Muscle layer of duodenum (tissue), 2 donors: Measurements from ENCODE around the gene NUP205.
"Not testable (repeated sequence)": the region's sequence is repeated elsewhere in the genome, so short reads cannot be mapped to it uniquely, and the experiment has no call there.

Experiments
- H3K27ac ChIP-seq: one replicate; pipeline ENCODE4 v1.7.0; 2013; ENCODE audit warnings: mild to moderate bottlenecking, low read length
- H3K27me3 ChIP-seq: one replicate; pipeline ENCODE4 v1.7.0; 2013; ENCODE audit warnings: low read depth, mild to moderate bottlenecking, control low read depth, low read length
- H3K36me3 ChIP-seq, 2 donors: one replicate each; pipeline ENCODE4 v1.7.0; 2013; ENCODE audit warnings: low read length in 2 of 2, control low read depth in 1 of 2, mild to moderate bottlenecking in 1 of 2; ENCODE audit not compliant: insufficient read depth in 2 of 2, control insufficient read depth in 1 of 2
- H3K4me1 ChIP-seq, 2 donors: one replicate each; pipeline ENCODE4 v1.7.0; 2013; ENCODE audit warnings: low read length in 2 of 2, mild to moderate bottlenecking in 2 of 2, control low read depth in 1 of 2, moderate library complexity in 1 of 2; ENCODE audit not compliant: insufficient read depth in 2 of 2, control insufficient read depth in 1 of 2
- H3K4me3 ChIP-seq, 2 donors: one replicate each; pipeline ENCODE4 v1.7.0; 2013; ENCODE audit warnings: low read length in 2 of 2, low read depth in 1 of 2, mild to moderate bottlenecking in 1 of 2
- H3K9me3 ChIP-seq, 2 donors: one replicate each; pipeline ENCODE4 v1.7.0; 2013; ENCODE audit warnings: low read length in 2 of 2, control low read depth in 1 of 2, mild to moderate bottlenecking in 1 of 2; ENCODE audit not compliant: control insufficient read depth in 1 of 2
- donor health status: healthy.

Gene NUP205

DNA sequence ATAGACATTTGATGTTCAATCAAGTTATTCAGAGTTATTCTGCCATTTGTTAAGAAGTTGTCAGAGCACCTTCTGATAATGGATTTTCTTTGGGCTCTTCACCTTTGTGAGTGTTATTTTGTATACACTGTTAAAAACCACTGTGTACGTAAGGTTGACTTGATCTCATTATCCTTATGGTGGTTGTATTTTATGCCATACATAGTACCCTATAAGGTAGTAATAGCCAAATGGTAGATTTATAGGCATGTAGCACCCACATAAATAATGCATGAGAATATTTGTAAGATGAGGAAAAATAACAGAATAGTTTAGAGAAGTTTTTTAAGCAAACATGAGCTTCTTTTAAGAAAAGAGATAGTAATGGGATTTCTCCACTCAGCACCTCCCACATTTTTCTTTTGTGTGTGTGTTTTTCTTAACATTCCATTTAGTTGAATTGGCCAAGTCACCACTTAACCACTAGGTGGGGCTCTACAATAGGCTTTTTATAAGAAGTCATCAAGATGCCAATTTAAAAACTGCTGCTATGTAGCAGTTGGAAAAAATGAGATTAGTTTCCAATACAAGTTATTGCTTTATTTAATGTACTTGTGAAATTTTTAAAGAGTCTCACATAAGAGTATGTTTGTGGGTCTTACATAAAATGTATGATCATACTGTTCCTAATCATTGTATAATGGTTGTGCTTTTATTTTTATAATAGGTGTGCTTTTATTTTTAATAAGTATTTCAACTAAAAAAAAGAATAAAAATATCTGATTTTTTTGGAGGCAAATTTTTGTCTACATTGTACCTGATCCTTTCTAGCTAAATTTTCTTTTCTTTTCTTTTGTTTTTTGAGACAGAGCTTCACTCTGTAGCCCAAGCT lies 63.5 kb downstream of the NUP205 start:
- H3K9me3 ChIP-seq: no peaks in the 10 kb centered on the region
- H3K4me3 ChIP-seq: no peak overlapping the region
- H3K36me3 ChIP-seq: peaks cover 48 to 59% of the 10 kb centered on the region in 2 donors
- H3K27me3 ChIP-seq: no peaks in the 10 kb centered on the region
- no peak overlapping the region for H3K27ac ChIP-seq
- H3K4me1 ChIP-seq: no peaks in the 10 kb centered on the region

GRCh38 chr7:135634191-135634878 lies 76.6 kb downstream of the NUP205 start:
- H3K4me3 ChIP-seq: no peak overlapping the region
- no peaks in the 10 kb centered on the region for H3K27me3 ChIP-seq
- H3K27ac ChIP-seq: no peak overlapping the region
- no peaks in the 10 kb centered on the region for H3K9me3 ChIP-seq
- peaks cover 44 to 56% of the 10 kb centered on the region in 2 donors for H3K36me3 ChIP-seq
- H3K4me1 ChIP-seq: no peaks in the 10 kb centered on the region

DNA sequence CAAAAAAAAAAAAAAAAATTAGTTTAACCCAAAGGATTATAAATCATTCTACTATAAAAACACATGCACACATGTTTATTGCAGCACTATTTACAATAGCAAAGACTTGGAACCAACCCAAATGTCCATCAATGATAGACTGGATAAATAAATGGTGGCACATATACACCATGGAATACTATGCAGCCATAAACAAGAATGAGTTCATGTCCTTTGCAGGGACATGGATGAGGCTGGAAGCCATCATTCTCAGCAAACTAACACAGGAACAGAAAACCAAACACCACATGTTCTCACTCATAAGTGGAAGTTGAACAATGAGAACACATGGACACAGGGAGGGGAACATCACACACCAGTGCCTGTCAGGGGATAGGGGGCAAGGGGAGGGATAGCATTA lies 82.0 kb downstream of the NUP205 start:
- peaks cover 49 to 52% of the 10 kb centered on the region in 2 donors for H3K36me3 ChIP-seq
- H3K27me3 ChIP-seq, H3K9me3 ChIP-seq, H3K4me3 ChIP-seq, H3K4me1 ChIP-seq, H3K27ac ChIP-seq: not testable (repeated sequence)

DNA sequence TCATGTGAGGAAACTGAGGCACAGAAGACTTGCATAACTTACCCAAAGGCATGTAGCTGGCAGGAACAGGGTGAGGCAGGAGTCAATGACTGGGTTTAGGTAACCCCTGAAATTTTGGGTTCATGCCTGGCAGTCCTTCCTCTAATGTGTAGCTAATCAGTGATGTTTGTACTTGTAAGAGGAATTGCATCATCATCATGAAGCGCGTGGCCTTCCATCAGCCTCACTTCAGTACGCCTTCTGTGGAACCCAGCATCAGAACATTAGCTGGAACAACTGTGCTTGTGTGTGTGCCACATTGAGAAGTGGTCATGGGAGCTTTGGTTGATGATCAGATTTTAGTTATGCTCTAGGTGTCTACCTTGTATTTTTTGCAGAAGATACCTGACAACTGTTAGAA lies 86.4 kb downstream of the NUP205 start:
- Histone ChIP-seq H3K27me3 (no peaks in the 10 kb centered on the region), H3K4me3 (no peak overlapping the region), H3K36me3 (peaks cover 49 to 55% of the 10 kb centered on the region in 2 donors), H3K9me3 (no peaks in the 10 kb centered on the region), H3K4me1 (no peaks in the 10 kb centered on the region), H3K27ac (no peak overlapping the region)

DNA sequence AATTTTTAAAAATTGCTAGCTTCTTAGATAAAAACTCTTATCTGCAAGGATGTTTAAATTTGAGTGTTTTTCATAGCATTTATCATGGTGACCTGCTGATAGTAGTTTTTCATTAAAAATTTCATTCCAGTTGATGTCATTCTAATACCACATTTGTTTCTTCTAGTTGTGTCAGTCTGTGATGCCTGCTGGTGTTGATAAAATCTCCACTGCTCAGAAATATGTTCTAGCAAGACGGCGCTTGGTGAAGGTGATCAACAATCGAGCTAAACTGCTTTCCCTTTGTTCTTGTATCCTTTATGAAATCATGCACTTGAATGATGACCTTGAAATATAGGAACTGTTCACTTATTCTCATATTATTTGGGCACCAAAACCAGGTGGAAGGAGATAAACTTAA lies 87.0 kb downstream of the NUP205 start:
- Histone ChIP-seq H3K36me3 (peaks cover 49 to 51% of the 10 kb centered on the region in 2 donors), H3K4me1 (no peaks in the 10 kb centered on the region), H3K9me3 (no peaks in the 10 kb centered on the region), H3K27ac (no peak overlapping the region), H3K27me3 (no peaks in the 10 kb centered on the region), H3K4me3 (no peak overlapping the region)

DNA sequence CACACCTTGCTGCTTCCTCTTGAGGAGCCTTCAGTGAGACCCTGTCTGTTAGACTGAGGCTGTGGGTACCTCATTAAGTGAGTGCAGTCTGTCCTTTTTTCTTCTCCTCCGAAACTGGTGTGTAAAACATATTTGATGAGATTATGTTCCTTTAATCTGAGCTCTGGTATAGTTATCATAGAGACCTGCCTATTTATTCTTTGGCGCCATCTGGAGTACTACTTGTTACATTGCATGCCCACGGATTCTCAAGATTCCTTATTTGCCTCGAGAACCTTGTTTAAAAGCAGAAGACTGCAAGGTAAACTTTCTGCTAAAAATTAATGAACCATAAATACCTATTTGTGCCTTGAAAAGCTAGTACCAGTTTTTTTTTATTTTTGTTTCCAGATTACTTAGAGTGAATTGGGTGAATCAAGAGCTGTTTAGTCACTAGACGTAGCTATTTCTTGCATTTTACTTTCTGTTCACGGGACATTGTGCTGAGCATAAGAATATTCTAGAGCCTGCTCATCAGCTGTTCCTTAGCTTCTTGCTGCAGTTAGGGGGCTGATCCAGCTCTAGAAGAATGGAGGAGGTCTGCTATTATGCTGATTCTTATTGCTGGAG lies 87.7 kb downstream of the NUP205 start:
- Histone ChIP-seq H3K27ac (no peak overlapping the region), H3K4me3 (no peak overlapping the region), H3K36me3 (peaks cover 44 to 46% of the 10 kb centered on the region in 2 donors), H3K4me1 (no peaks in the 10 kb centered on the region), H3K9me3 (no peaks in the 10 kb centered on the region), H3K27me3 (no peaks in the 10 kb centered on the region)

- no peaks in the 10 kb centered on the region for H3K27me3 ChIP-seq
- no peaks in the 10 kb centered on the region for H3K4me1 ChIP-seq
- H3K9me3 ChIP-seq: no peaks in the 10 kb centered on the region
- H3K4me3 ChIP-seq: no peak overlapping the region
- H3K36me3 ChIP-seq: peaks cover 36 to 43% of the 10 kb centered on the region in 2 donors
- no peak overlapping the region for H3K27ac ChIP-seq
Observed at GRCh38 chr7:135647755-135648154, 90.0 kb downstream of the NUP205 start.

GRCh38 chr7:135648235-135648634 lies 90.5 kb downstream of the NUP205 start:
- peaks cover 35 to 39% of the 10 kb centered on the region in 2 donors for H3K36me3 ChIP-seq

DNA sequence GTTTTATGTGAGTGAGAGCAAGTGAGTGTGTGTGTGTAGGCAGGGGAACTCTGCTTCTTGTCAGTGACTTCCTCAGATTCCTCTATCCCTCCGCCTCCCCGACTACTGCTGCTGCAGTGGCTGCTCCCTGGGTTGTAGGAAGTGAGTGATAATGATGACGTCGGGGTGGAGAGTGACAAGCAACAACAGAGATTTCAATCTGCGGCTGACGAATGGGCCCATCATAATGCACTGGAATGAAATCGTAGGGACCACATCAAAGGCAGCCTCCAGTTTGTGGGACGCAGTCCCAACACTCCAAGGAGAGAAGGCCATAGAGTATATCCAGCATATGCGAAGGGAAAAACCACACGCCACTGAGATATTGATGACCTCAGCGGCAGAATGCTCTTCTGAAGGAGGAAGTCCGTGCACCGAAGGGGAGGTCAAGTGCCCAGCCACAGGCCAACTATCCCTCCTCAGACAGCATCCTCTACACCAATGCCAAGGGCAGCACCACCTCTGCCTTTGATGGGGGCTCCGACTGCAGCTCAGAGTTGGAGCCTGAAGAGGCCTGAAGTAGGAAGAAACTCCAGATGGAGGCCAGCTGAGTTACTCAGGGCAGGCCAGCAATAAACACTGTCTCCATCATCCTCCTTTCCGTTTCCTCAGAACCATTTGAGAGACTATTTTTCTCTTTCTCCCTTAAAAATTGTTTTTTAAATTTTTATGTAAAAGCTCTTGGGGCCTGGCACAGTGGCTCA lies 93.3 kb downstream of the NUP205 start:
- Histone ChIP-seq H3K27ac (no peak overlapping the region), H3K27me3 (no peaks in the 10 kb centered on the region), H3K4me3 (no peak overlapping the region), H3K36me3 (peaks cover 12 to 24% of the 10 kb centered on the region in 2 donors), H3K4me1 (no peaks in the 10 kb centered on the region), H3K9me3 (no peaks in the 10 kb centered on the region)

More at GRCh38 chr7:135648235-135648634, 90.5 kb downstream of the NUP205 start:
- H3K4me1 ChIP-seq: no peaks in the 10 kb centered on the region
- no peak overlapping the region for H3K4me3 ChIP-seq
- no peak overlapping the region for H3K27ac ChIP-seq
- H3K9me3 ChIP-seq: no peaks in the 10 kb centered on the region
- no peaks in the 10 kb centered on the region for H3K27me3 ChIP-seq

GRCh38 chr7:135653340-135654080 lies 95.8 kb downstream of the NUP205 start:
- Histone ChIP-seq H3K4me1 (no peaks in the 10 kb centered on the region), H3K4me3 (no peak overlapping the region), H3K27ac (no peak overlapping the region), H3K27me3 (no peaks in the 10 kb centered on the region), H3K36me3 (peaks cover 4 to 6% of the 10 kb centered on the region in 2 donors), H3K9me3 (no peaks in the 10 kb centered on the region)
